Thoracic aorta endothelial cell (primary cell): ENCODE measurements around the gene RAB7B. TPM values are rescaled to one million over a fixed set of nuclear protein-coding genes. Genes with fewer than 3 reads are reported as not detected.

Source experiments
- total RNA-seq: library from RNA; depleted of rRNA; stranded (reverse); fragments of >200 nt; gene quantifications from 2 replicates; pipeline ENCODE4 v1.2.3, GENCODE V29; 2012

Gene RAB7B, protein sequence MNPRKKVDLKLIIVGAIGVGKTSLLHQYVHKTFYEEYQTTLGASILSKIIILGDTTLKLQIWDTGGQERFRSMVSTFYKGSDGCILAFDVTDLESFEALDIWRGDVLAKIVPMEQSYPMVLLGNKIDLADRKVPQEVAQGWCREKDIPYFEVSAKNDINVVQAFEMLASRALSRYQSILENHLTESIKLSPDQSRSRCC
- 0.13 TPM in 1 of 2 replicates, not detected in the other for total RNA-seq

DNA sequence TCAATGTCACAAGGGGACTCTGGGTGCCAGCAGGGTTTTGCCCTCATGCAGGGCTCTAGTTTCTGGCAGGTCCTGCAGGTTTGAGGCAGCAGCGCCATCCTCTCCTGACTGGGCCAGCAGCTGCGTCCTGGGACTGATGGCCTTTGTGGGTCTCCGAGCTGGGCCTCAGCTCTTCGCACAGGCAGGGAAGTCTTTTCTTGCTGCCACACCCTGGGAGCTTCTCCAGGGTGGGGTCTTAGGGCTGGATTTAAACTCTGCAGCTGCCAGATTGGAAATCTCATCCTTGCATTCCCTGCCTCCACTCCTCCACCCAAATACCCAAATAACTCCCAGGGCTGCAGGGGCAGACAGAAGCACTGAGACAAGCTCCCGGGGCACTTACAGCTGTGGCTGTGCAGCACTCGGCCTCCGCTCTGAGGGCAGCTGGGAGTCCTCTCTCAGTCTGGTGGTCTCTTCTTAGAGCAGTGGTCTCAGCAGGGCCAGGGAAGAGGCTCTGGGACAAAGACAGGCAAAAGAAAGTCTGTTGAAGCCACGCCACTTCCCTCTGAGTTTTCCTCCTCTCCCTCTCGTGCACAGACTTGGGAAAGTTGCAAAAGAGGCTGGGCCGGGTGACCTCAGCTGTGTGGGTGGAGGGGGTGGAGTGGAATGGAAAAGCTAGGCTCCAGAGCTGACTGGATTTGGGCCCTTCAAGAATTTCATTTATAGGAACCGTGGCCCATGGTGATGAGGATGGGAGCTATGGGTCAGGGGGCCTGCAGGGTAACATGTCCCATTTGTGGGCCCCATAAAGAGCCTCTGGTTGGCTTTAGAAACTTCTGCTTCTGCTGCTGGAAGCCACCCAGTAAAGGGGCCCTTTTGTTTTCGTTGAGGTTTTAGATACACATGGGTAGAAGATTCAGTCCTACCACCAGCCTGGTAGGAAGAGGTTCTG is at the start of gene RAB7B:
Gene RAB7B (minus strand): TSS at position 525 of the 931 bp plus-strand sequence. CDS start 9,260 bp downstream, outside the sequence.

DNA sequence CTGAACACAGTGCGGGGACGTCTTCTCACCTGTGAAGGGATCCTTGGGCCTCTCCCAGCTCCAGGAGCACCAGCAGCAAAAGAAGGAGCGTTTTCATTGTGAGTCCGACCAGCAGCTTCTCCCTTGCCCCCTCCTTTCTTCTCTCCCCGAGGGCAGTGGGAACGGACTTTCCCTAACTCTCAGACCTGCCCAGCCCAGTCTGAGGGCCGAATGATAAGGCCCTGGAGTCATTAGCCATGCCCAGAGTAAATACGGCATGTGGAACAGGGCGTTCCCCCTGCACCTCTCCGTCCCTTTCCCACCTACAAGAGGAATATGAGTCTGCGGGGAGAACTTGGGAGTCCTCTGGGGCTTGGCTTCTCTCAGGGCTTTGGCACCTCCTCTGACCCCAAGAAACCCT is 20.5 kb upstream of the RAB7B start, which contains the start of gene CTSE:
Gene CTSE (minus strand): TSS at position 201 of the 400 bp plus-strand sequence. CDS start 104 bp downstream, at position 97.

DNA sequence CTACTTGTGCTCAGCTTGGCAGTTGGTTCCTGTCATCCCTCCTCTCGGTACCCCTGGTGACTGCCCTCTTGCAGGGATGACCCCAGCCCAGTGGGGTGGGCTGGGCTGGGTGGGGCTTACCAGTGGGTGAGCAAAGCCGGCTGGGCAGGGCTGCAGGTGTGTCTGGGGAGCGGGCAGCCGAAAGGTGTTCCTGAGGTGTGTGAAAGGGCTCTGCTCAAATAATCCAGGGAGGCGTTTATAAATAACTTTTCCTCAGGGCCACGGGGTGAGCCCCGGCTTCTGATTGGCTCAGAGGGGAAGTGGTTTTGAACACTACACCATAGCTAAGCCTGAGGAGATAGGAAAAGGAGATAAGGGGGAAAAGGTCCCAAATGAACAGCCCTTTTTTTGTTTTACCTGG is 60.0 kb downstream of the RAB7B start, which contains the start of gene SLC26A9:
Gene SLC26A9 (minus strand): TSS at position 212 of the 400 bp plus-strand sequence. CDS start 7,636 bp downstream, outside the sequence.

Other genes starting within 250 kb of the RAB7B start
- 23.9 and 24.5 TPM in 2 replicates for gene RAB29, start 227.9 kb downstream of the RAB7B start, total RNA-seq
- gene SLC41A1, start 190.2 kb downstream of the RAB7B start, total RNA-seq: 16.0 and 22.6 TPM in 2 replicates
- gene PM20D1, start 153.3 kb downstream of the RAB7B start, total RNA-seq: not detected in 2 replicates
- gene SLC26A9, start 59.9 kb downstream of the RAB7B start, total RNA-seq: 0.22 TPM in 1 of 2 replicates, not detected in the other
- 0.36 TPM in 1 of 2 replicates, not detected in the other for gene CTSE, start 20.5 kb upstream of the RAB7B start, total RNA-seq
- not detected in 2 replicates for gene RHEX, start 49.8 kb upstream of the RAB7B start, total RNA-seq
- gene AVPR1B, start 114.0 kb upstream of the RAB7B start, total RNA-seq: not detected in 2 replicates
- gene FAM72A, start 199.4 kb upstream of the RAB7B start, total RNA-seq: 5.3 and 6.9 TPM in 2 replicates
- gene SRGAP2, start 200.1 kb upstream of the RAB7B start, total RNA-seq: 113 and 165 TPM in 2 replicates